MM.1S (cell line): Measurements from ENCODE around the gene DYRK3.

Experiments
- DNase-seq: peaks from one replicate; pipeline ENCODE4 v3.0.0-alpha.2; 2015
- H2AFZ ChIP-seq: fragments of 300-600 bp; sonication (generic); 2 replicates; pipeline ENCODE4 v1.6.0; 2016; ENCODE audit warnings: antibody characterized with exemption, low read length
- H3F3A ChIP-seq: fragments of 300-600 bp; sonication (generic); 2 replicates; pipeline ENCODE4 v1.6.1; 2016; ENCODE audit warnings: mild to moderate bottlenecking, antibody characterized with exemption, low read length, moderate library complexity, mixed read lengths; ENCODE audit not compliant: insufficient read depth
- H3K27ac ChIP-seq: fragments of 300-600 bp; sonication (generic); 2 replicates; pipeline ENCODE4 v1.5.1; 2016; ENCODE audit warnings: mild to moderate bottlenecking, low read length
- H3K27me3 ChIP-seq: fragments of 300-600 bp; sonication (generic); replicated peaks from 2 replicates; pipeline ENCODE4 v1.6.0; 2016; ENCODE audit warnings: low read length; ENCODE audit not compliant: insufficient read depth
- H3K36me3 ChIP-seq: fragments of 300-600 bp; sonication (generic); replicated peaks from 2 replicates; pipeline ENCODE4 v1.6.1; 2016; ENCODE audit warnings: mild to moderate bottlenecking, low read length, mixed read lengths; ENCODE audit not compliant: insufficient read depth
- H3K4me1 ChIP-seq: fragments of 300-600 bp; sonication (generic); 2 replicates; pipeline ENCODE4 v1.6.1; 2016; ENCODE audit warnings: low read length, mixed read lengths
- H3K4me2 ChIP-seq: fragments of 300-600 bp; sonication (generic); 2 replicates; pipeline ENCODE4 v1.6.0; 2016; ENCODE audit warnings: low read depth, low read length
- H3K4me3 ChIP-seq: fragments of 300-600 bp; sonication (generic); 2 replicates; pipeline ENCODE4 v1.5.1; 2016; ENCODE audit warnings: low read length, mixed read lengths
- H3K79me2 ChIP-seq: fragments of 300-600 bp; sonication (generic); 2 replicates; pipeline ENCODE4 v1.6.1; 2016; ENCODE audit warnings: mixed run types, low read length, mixed read lengths
- H3K9ac ChIP-seq: fragments of 300-600 bp; sonication (generic); 2 replicates; pipeline ENCODE4 v1.6.1; 2016; ENCODE audit warnings: low read length, mixed read lengths
- H3K9me2 ChIP-seq: fragments of 300-600 bp; sonication (generic); replicated peaks from 2 replicates; pipeline ENCODE4 v1.6.1; 2016; ENCODE audit warnings: mild to moderate bottlenecking, low read length, mixed read lengths; ENCODE audit not compliant: insufficient read depth
- H3K9me3 ChIP-seq: fragments of 300-600 bp; sonication (generic); replicated peaks from 2 replicates; pipeline ENCODE4 v1.6.1; 2016; ENCODE audit warnings: mild to moderate bottlenecking, low read length, mixed read lengths; ENCODE audit not compliant: insufficient read depth
- H4K20me1 ChIP-seq: fragments of 300-600 bp; sonication (generic); 2 replicates; pipeline ENCODE4 v1.6.1; 2016; ENCODE audit warnings: mild to moderate bottlenecking, low read length, moderate library complexity, mixed read lengths; ENCODE audit not compliant: insufficient read depth
- CTCF ChIP-seq: fragments of 300-600 bp; sonication (generic); IDR thresholded peaks from 2 replicates; pipeline ENCODE4 v1.5.1; 2016; ENCODE audit warnings: antibody characterized with exemption, low read length, mixed read lengths
- EZH2 ChIP-seq: fragments of 300-600 bp; sonication (generic); optimal IDR thresholded peaks from 2 replicates; pipeline ENCODE3; 2017; ENCODE audit warnings: low read depth, mild to moderate bottlenecking, antibody characterized with exemption, low read length, mixed read lengths
- EZH2phosphoT487 ChIP-seq: fragments of 300-600 bp; sonication (generic); IDR thresholded peaks from 2 replicates; pipeline ENCODE4 v1.6.1; 2018; ENCODE audit warnings: antibody characterized with exemption, low read length

Gene DYRK3

GRCh38 chr1:206634365-206635079 is 814 bp upstream of the DYRK3 start:
- Histone ChIP-seq H3K4me3 (peak overlapping the region; percentile 91), H3K27me3 (peaks cover 5% of the 10 kb centered on the region; the same call in 1 of the 2 replicates), H3K4me1 (peaks cover 14% of the 10 kb centered on the region), H3K9ac (peak overlapping the region; percentile 41; the same call in 1 of the 2 replicates), H2AFZ (peak overlapping the region; percentile 93), H4K20me1 (no peaks in the 10 kb centered on the region), H3K36me3 (no peaks in the 10 kb centered on the region), H3K9me3 (no peaks in the 10 kb centered on the region), H3K9me2 (no peaks in the 10 kb centered on the region), H3F3A (peaks cover 14% of the 10 kb centered on the region; the same call in 1 of the 2 replicates), H3K4me2 (peak overlapping the region; percentile 67), H3K79me2 (no peaks in the 10 kb centered on the region), H3K27ac (peak overlapping the region; percentile 2; the same call in 1 of the 2 replicates)
- DNase-seq = peak; percentile 91
- TF ChIP-seq EZH2phosphoT487 (no peak), CTCF (peak; percentile 94)

GRCh38 chr1:206635978-206636345 is 626 bp downstream of the DYRK3 start:
- peak overlapping the region; percentile 91 for H3K4me3 ChIP-seq
- no peak for TF ChIP-seq EZH2phosphoT487
- no peak for TF ChIP-seq EZH2
- TF ChIP-seq CTCF = no peak
- peak overlapping the region; percentile 93 for H2AFZ ChIP-seq
- peaks cover 5% of the 10 kb centered on the region; the same call in 1 of the 2 replicates for H3K27me3 ChIP-seq
- peak overlapping the region; percentile 41; the same call in 1 of the 2 replicates for H3K9ac ChIP-seq
- H3K79me2 ChIP-seq = no peaks in the 10 kb centered on the region
- peaks cover 11% of the 10 kb centered on the region for H3K4me1 ChIP-seq
- no peak overlapping the region for H3K27ac ChIP-seq
- no peaks in the 10 kb centered on the region for H3K36me3 ChIP-seq
- DNase-seq = no peak
- no peaks in the 10 kb centered on the region for H3K9me2 ChIP-seq
- no peaks in the 10 kb centered on the region for H4K20me1 ChIP-seq
- peaks cover 14% of the 10 kb centered on the region; the same call in 1 of the 2 replicates for H3F3A ChIP-seq
- peak overlapping the region; percentile 67 for H3K4me2 ChIP-seq
- H3K9me3 ChIP-seq = no peaks in the 10 kb centered on the region

GRCh38 chr1:206636671-206637070 is 1.3 kb downstream of the DYRK3 start:
- Histone ChIP-seq H2AFZ (no peak overlapping the region), H3K9ac (no peak overlapping the region)

More at GRCh38 chr1:206636671-206637070, 1.3 kb downstream of the DYRK3 start:
- Histone ChIP-seq H3K9me3 (no peaks in the 10 kb centered on the region), H3K79me2 (no peaks in the 10 kb centered on the region), H3K27me3 (peaks cover 5% of the 10 kb centered on the region; the same call in 1 of the 2 replicates), H3K4me1 (peaks cover 11% of the 10 kb centered on the region), H3K4me3 (no peak overlapping the region), H3K27ac (no peak overlapping the region), H3K9me2 (no peaks in the 10 kb centered on the region), H3K4me2 (no peak overlapping the region), H4K20me1 (no peaks in the 10 kb centered on the region), H3K36me3 (no peaks in the 10 kb centered on the region), H3F3A (peaks cover 14% of the 10 kb centered on the region; the same call in 1 of the 2 replicates)
- no peak for DNase-seq
- TF ChIP-seq EZH2 (no peak), CTCF (no peak), EZH2phosphoT487 (no peak)
